ENCODE results near the gene SLC38A11. TPM values are rescaled to one million over a fixed set of nuclear protein-coding genes. Genes with fewer than 3 reads are reported as not detected.

Gene SLC38A11
- total and polyA plus RNA-seq, 2 experiments from 2014 or later = not detected

DNA sequence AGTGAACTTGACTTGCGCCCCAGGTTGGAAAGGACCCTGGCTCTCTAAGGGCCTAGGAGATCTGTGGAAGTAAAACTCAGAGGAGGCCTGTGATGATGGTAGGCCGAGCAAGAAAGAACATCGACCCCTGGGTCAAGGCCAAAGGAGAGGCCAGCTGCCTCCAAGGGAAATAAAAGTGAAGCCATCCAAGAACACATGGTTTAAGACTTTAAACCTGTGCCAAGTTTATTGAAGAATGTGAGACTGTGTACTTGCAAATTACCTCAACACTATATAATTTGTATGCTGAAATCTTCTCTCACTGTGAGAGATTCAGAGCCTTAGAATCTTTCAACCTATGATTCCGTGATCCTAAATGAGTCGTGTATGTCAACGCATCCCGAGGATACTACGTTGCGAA is 73.0 kb downstream of the SLC38A11 start:
- H3K79me2 ChIP-seq (replicated peaks; ENCODE audit: insufficient read depth) = no peaks in the 10 kb centered on the region
- no peak for DNase-seq (ENCODE audit: low spot score)
- H3K36me3 ChIP-seq (ENCODE audit: insufficient read depth) = no peaks in the 10 kb centered on the region; the same call in 1 of the 2 replicates
- Mint-ChIP-seq H3K4me3 (no peak overlapping the region), H3K9me3 (no peaks in the 10 kb centered on the region), H3K36me3 (ENCODE audit: low read depth) (no peaks in the 10 kb centered on the region), H3K27me3 (ENCODE audit: insufficient read depth, low read depth, poor library complexity) (no peaks in the 10 kb centered on the region), H3K4me1 (peaks cover 4% of the 10 kb centered on the region; the same call in 1 of the 3 replicates), H3K27ac (no peak overlapping the region)
- H2AFZ ChIP-seq = no peak overlapping the region
- no peak for ATAC-seq
- H3K27ac ChIP-seq (ENCODE audit: low read depth) = no peak overlapping the region
- H3K9me2 ChIP-seq (ENCODE audit: insufficient read depth) = no peaks in the 10 kb centered on the region
- no peaks in the 10 kb centered on the region for H3F3A ChIP-seq (replicated peaks; ENCODE audit: low read depth)
- TF ChIP-seq, protein P1, sequence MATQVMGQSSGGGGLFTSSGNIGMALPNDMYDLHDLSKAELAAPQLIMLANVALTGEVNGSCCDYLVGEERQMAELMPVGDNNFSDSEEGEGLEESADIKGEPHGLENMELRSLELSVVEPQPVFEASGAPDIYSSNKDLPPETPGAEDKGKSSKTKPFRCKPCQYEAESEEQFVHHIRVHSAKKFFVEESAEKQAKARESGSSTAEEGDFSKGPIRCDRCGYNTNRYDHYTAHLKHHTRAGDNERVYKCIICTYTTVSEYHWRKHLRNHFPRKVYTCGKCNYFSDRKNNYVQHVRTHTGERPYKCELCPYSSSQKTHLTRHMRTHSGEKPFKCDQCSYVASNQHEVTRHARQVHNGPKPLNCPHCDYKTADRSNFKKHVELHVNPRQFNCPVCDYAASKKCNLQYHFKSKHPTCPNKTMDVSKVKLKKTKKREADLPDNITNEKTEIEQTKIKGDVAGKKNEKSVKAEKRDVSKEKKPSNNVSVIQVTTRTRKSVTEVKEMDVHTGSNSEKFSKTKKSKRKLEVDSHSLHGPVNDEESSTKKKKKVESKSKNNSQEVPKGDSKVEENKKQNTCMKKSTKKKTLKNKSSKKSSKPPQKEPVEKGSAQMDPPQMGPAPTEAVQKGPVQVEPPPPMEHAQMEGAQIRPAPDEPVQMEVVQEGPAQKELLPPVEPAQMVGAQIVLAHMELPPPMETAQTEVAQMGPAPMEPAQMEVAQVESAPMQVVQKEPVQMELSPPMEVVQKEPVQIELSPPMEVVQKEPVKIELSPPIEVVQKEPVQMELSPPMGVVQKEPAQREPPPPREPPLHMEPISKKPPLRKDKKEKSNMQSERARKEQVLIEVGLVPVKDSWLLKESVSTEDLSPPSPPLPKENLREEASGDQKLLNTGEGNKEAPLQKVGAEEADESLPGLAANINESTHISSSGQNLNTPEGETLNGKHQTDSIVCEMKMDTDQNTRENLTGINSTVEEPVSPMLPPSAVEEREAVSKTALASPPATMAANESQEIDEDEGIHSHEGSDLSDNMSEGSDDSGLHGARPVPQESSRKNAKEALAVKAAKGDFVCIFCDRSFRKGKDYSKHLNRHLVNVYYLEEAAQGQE (IDR thresholded peaks at IDR 0.05; ENCODE audit: unreplicated experiment) = no peak
- no peak overlapping the region for H3K4me3 ChIP-seq
- H3K4me1 ChIP-seq (ENCODE audit: insufficient read depth) = no peaks in the 10 kb centered on the region
- no peaks in the 10 kb centered on the region for H3K27me3 ChIP-seq (ENCODE audit: insufficient read depth)
- no peaks in the 10 kb centered on the region for H4K20me1 ChIP-seq (replicated peaks; ENCODE audit: insufficient read depth)
- H3K4me2 ChIP-seq = no peak overlapping the region

- no peak for ATAC-seq
- H3K4me1 Mint-ChIP-seq = peaks cover 4% of the 10 kb centered on the region; the same call in 1 of the 3 replicates
- no peak overlapping the region for H3K4me2 ChIP-seq
- no peak for TF ChIP-seq NANOG (IDR thresholded peaks at IDR 0.05; ENCODE audit: borderline replicate concordance)
- no peak for TF ChIP-seq CTCF (conservative IDR thresholded peaks at IDR 0.05; ENCODE audit: low read depth in 2 of 2)
- no peak for TF ChIP-seq ZNF114 (CRISPR knock-in tag; IDR thresholded peaks at IDR 0.05)
- no peak for TF ChIP-seq EZH2phosphoT487 (IDR thresholded peaks at IDR 0.05; ENCODE audit: unreplicated experiment)
- no peak for TF ChIP-seq STAT1 (IDR thresholded peaks at IDR 0.05; ENCODE audit: unreplicated experiment)
- TF ChIP-seq, protein P1 (IDR thresholded peaks at IDR 0.05; ENCODE audit: unreplicated experiment) = no peak
- no peak for TF ChIP-seq ZNF331 (CRISPR knock-in tag; IDR thresholded peaks at IDR 0.05; ENCODE audit: low read depth)
Observed at GRCh38 chr2:164881524-164881923, 73.8 kb downstream of the SLC38A11 start.

More at GRCh38 chr2:164881524-164881923, 73.8 kb downstream of the SLC38A11 start:
- no peaks in the 10 kb centered on the region for H3K79me2 ChIP-seq (replicated peaks; ENCODE audit: insufficient read depth)
- H4K20me1 ChIP-seq (replicated peaks; ENCODE audit: insufficient read depth) = no peaks in the 10 kb centered on the region
- Mint-ChIP-seq H3K27me3 (ENCODE audit: insufficient read depth, low read depth, poor library complexity) (no peaks in the 10 kb centered on the region), H3K4me3 (no peak overlapping the region), H3K9me3 (no peaks in the 10 kb centered on the region), H3K36me3 (ENCODE audit: low read depth) (no peaks in the 10 kb centered on the region), H3K27ac (no peak overlapping the region; the same call in 1 of the 2 replicates)
- no peaks in the 10 kb centered on the region for H3K27me3 ChIP-seq (ENCODE audit: insufficient read depth)
- no peak overlapping the region for H3K27ac ChIP-seq (ENCODE audit: low read depth)
- no peak overlapping the region for H3K4me3 ChIP-seq
- H2AFZ ChIP-seq = peak overlapping the region; percentile 38; the same call in 1 of the 2 replicates
- no peak for DNase-seq (ENCODE audit: low spot score)
- H3F3A ChIP-seq (replicated peaks; ENCODE audit: low read depth) = no peaks in the 10 kb centered on the region
- H3K9me2 ChIP-seq (ENCODE audit: insufficient read depth) = no peaks in the 10 kb centered on the region
- H3K36me3 ChIP-seq (ENCODE audit: insufficient read depth) = no peaks in the 10 kb centered on the region; the same call in 1 of the 2 replicates
- no peaks in the 10 kb centered on the region for H3K4me1 ChIP-seq (ENCODE audit: insufficient read depth)

All from GM23338 (cell line).